K562 (cell line): ENCODE measurements around the gene ENG.

Source experiments
- ERF ChIP-seq: fragments of 450-650 bp; formaldehyde crosslinking; IDR thresholded peaks from 2 replicates; pipeline ENCODE4 v1.4.0; 2020; ENCODE audit warnings: mild to moderate bottlenecking, mixed read lengths
- EZH2 ChIP-seq: IDR thresholded peaks from 2 replicates; pipeline ENCODE4 v1.6.1; 2012; ENCODE audit warnings: low read depth, mild to moderate bottlenecking, inconsistent platforms, low read length, borderline replicate concordance
- KAT2B ChIP-seq: IDR thresholded peaks from one replicate; pipeline ENCODE4 v1.6.1; 2012; ENCODE audit warnings: low read depth, mild to moderate bottlenecking, control low read depth, inconsistent platforms, low read length, moderate library complexity
- MAFK ChIP-seq: IDR thresholded peaks from 2 replicates; pipeline ENCODE4 v1.6.1; 2011; ENCODE audit warnings: low read length, improper control_type of control experiment
- NCOA1 ChIP-seq: fragments of 450-650 bp; IDR thresholded peaks from 2 replicates; pipeline ENCODE4 v1.6.1; 2016; ENCODE audit warnings: low read depth
- NFYB ChIP-seq: IDR thresholded peaks from 2 replicates; pipeline ENCODE4 v1.6.1; 2011; ENCODE audit warnings: mild to moderate bottlenecking, moderate library complexity; ENCODE audit not compliant: insufficient read length; ENCODE audit errors: extremely low read depth
- TCF7 ChIP-seq: sonication (generic); IDR thresholded peaks from 2 replicates; pipeline ENCODE4 v1.6.1; 2016; ENCODE audit warnings: antibody characterized with exemption, borderline replicate concordance
- ZNF239 ChIP-seq: fragments of 250-450 bp; sonication (Bioruptor Pico); IDR thresholded peaks from 2 replicates; pipeline ENCODE4 v1.4.0; 2020; ENCODE audit warnings: mild to moderate bottlenecking

- TF ChIP-seq ZNF239 (CRISPR knock-in tag) (no peak), NCOA1 (no peak), NFYB (no peak), TCF7 (no peak), KAT2B (no peak), MAFK (no peak), ERF (no peak), EZH2 (no peak)
Measured at GRCh38 chr9:127875306-127875966, 21.0 kb upstream of the ENG start.
